Activated B cell treated with CpG ODN at 0.5 μM for 24 hours (primary cell): Measurements from ENCODE around the gene ZMYND11. TPM values are rescaled to one million over a fixed set of nuclear protein-coding genes. Genes with fewer than 3 reads are reported as not detected.

ENCODE experiments used
- ATAC-seq: fragments of 200-7000 bp; cut with Tn5 transposase; one replicate; pipeline ENCODE4 v1.10.0; 2021; ENCODE audit warnings: low read depth, mild to moderate bottlenecking, moderate library complexity
- CTCF ChIA-PET: fragments of 350-600 bp; sonication (Branson Sonifier 250); formaldehyde crosslinking; loops from one replicate; lab custom pipeline; 2021; ENCODE audit warnings: antibody characterized with exemption; lab: Charles Lee
- POLR2A ChIA-PET: fragments of 350-600 bp; sonication (Branson Sonifier 250); formaldehyde crosslinking; loops from one replicate; lab custom pipeline; 2021; ENCODE audit warnings: antibody characterized with exemption; lab: Charles Lee
- DNase-seq: peaks from one replicate; pipeline ENCODE4 v3.0.0; 2022
- H3K27ac Mint-ChIP-seq: one replicate; pipeline ENCODE4 v1.8.0; 2020; ENCODE audit warnings: mixed read lengths
- H3K27me3 Mint-ChIP-seq: one replicate; pipeline ENCODE4 v1.8.0; 2021; ENCODE audit warnings: mixed read lengths
- H3K36me3 Mint-ChIP-seq: one replicate; pipeline ENCODE4 v1.8.0; 2021; ENCODE audit warnings: low read depth, mixed read lengths
- H3K4me1 Mint-ChIP-seq: one replicate; pipeline ENCODE4 v1.8.0; 2021; ENCODE audit warnings: mixed read lengths
- H3K4me3 Mint-ChIP-seq: one replicate; pipeline ENCODE4 v1.8.0; 2020; ENCODE audit warnings: mild to moderate bottlenecking, mixed read lengths
- H3K9me3 Mint-ChIP-seq: one replicate; pipeline ENCODE4 v1.8.0; 2020; ENCODE audit warnings: mixed read lengths
- intact Hi-C: fragments of 100-400 bp; cut with micrococcal nuclease; formaldehyde crosslinking; loops from one replicate; pipeline ENCODE4 v1.15.1; 2024
- total RNA-seq: library from RNA; stranded (reverse); gene quantifications from 2 replicates; pipeline ENCODE4 v1.2.3, GENCODE V29; 2022
- TF ChIP-seq, protein P1 (sequence below): fragments of 200-600 bp; IDR thresholded peaks from one replicate; pipeline ENCODE4 v1.8.0; 2022; ENCODE audit warnings: antibody characterized with exemption, mild to moderate bottlenecking

ZMYND11 gene
- total RNA-seq, 1 donor from 2014 or later, result 25.6 TPM

DNA sequence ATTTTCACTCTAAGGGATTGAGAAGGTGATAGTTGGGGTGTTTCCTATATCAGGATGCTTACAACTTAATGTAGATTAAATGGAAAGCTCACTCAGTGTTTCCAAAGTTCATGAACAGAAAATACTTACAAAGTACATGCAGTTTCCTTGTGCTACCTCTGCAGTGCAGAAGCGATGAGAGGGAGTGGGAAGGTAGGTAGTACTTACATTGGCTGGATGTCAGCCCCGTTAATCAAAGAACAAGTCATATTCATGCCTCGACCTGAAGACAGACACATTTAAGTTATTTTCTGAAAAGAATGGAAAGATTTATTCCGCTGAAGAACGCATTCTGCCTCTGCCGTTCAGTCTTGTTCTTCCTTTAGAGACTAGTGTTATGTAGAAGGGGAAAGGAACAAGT is 93.1 kb downstream of the ZMYND11 start:
- H3K4me3 Mint-ChIP-seq, result no peak overlapping the region
- ChIA-PET CTCF (no interaction called here), POLR2A (no interaction called here)
- DNase-seq (no peak), ATAC-seq (no peak)
- H3K27me3 Mint-ChIP-seq, result no peaks in the 10 kb centered on the region
- H3K36me3 Mint-ChIP-seq, result peaks cover 21% of the 10 kb centered on the region
- no peaks in the 10 kb centered on the region for H3K9me3 Mint-ChIP-seq
- peaks cover 2% of the 10 kb centered on the region for H3K4me1 Mint-ChIP-seq
- TF ChIP-seq, protein P1, sequence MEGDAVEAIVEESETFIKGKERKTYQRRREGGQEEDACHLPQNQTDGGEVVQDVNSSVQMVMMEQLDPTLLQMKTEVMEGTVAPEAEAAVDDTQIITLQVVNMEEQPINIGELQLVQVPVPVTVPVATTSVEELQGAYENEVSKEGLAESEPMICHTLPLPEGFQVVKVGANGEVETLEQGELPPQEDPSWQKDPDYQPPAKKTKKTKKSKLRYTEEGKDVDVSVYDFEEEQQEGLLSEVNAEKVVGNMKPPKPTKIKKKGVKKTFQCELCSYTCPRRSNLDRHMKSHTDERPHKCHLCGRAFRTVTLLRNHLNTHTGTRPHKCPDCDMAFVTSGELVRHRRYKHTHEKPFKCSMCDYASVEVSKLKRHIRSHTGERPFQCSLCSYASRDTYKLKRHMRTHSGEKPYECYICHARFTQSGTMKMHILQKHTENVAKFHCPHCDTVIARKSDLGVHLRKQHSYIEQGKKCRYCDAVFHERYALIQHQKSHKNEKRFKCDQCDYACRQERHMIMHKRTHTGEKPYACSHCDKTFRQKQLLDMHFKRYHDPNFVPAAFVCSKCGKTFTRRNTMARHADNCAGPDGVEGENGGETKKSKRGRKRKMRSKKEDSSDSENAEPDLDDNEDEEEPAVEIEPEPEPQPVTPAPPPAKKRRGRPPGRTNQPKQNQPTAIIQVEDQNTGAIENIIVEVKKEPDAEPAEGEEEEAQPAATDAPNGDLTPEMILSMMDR, result no peak
- no peak overlapping the region for H3K27ac Mint-ChIP-seq
- intact Hi-C loops, result no loop called here

DNA sequence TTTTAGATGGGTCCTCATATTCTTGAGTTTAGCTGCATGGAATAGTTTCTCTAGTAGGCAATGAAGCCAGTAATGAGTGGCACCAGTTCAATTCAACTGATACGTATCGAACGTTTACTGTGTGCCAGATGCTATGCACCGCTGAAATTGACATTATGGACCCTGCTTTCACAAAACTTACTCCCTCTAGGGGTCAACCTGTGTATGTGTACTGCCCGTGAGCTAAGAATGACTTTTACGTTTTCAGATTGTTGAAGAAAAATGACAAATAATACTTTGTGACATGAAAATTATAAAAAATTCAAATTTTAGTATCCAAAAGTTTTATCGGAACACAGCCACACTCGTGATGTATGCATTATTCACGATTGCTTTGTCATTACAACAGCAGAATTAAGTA is 95.5 kb downstream of the ZMYND11 start:
- CTCF ChIA-PET, result interaction anchor here (1.5 kb wide), 1 partner anchor 24 kb away, joined by 3 read pairs; no protein-coding TSS in a partner anchor

DNA sequence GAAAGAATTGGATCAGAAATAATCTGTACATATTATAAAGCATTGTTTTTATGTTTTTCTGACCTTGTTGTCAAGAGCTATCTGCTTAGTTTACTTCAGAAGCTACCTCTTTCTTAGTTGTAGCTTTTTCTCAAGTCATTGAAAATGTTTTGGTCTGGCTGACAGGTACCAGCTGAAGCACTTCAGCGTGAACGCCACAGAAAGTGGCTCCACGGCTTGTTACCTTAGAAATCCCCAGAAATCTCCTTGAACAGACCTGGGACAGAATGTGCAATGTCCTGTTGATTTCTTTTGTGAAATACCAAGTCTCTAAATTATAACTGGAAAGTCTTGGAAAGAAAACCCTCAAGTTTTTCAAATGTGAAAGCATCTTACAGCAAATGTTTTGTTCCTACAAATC is 96.8 kb downstream of the ZMYND11 start:
- ATAC-seq (no peak), DNase-seq (no peak)
- TF ChIP-seq, protein P1, result no peak
- Mint-ChIP-seq H3K27ac (no peak overlapping the region), H3K4me1 (peaks cover 8% of the 10 kb centered on the region), H3K9me3 (no peaks in the 10 kb centered on the region), H3K27me3 (no peaks in the 10 kb centered on the region), H3K36me3 (peaks cover 39% of the 10 kb centered on the region), H3K4me3 (no peak overlapping the region)
- intact Hi-C loops, result no loop called here
- CTCF ChIA-PET, result no interaction called here
- POLR2A ChIA-PET, result no interaction called here

More for the DNA sequence above, 95.5 kb downstream of the ZMYND11 start:
- Mint-ChIP-seq H3K9me3 (no peaks in the 10 kb centered on the region), H3K4me1 (peaks cover 4% of the 10 kb centered on the region), H3K27ac (no peak overlapping the region), H3K4me3 (no peak overlapping the region), H3K27me3 (no peaks in the 10 kb centered on the region), H3K36me3 (peaks cover 28% of the 10 kb centered on the region)
- ATAC-seq (no peak), DNase-seq (no peak)
- POLR2A ChIA-PET, result no interaction called here
- intact Hi-C loops, result no loop called here
- TF ChIP-seq, protein P1, result no peak

DNA sequence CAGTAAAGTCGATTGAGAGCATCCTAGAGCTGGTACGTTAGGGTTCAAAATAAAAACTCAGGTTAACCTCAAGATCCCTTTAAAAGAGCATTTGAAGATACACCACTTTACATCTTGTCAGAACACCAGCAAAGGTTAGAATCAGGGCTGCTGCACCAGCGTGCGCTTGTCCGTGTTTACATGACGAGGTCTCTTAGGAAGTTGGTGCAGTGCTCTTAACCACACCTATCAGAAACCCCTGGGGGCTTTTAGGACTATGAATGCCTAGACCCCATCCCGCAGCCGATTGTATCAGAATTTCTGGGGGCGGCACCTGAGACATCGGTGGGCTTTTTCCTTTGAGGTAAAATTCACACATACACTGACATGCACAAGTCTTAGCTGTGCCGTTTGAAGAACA is 97.6 kb downstream of the ZMYND11 start:
- TF ChIP-seq, protein P1, result no peak
- Mint-ChIP-seq H3K27me3 (no peaks in the 10 kb centered on the region), H3K4me1 (peaks cover 8% of the 10 kb centered on the region), H3K27ac (no peak overlapping the region), H3K4me3 (no peak overlapping the region), H3K9me3 (no peaks in the 10 kb centered on the region), H3K36me3 (peaks cover 45% of the 10 kb centered on the region)
- POLR2A ChIA-PET, result no interaction called here
- no peak for DNase-seq
- intact Hi-C loops, result no loop called here
- no peak for ATAC-seq
- CTCF ChIA-PET, result no interaction called here

DNA sequence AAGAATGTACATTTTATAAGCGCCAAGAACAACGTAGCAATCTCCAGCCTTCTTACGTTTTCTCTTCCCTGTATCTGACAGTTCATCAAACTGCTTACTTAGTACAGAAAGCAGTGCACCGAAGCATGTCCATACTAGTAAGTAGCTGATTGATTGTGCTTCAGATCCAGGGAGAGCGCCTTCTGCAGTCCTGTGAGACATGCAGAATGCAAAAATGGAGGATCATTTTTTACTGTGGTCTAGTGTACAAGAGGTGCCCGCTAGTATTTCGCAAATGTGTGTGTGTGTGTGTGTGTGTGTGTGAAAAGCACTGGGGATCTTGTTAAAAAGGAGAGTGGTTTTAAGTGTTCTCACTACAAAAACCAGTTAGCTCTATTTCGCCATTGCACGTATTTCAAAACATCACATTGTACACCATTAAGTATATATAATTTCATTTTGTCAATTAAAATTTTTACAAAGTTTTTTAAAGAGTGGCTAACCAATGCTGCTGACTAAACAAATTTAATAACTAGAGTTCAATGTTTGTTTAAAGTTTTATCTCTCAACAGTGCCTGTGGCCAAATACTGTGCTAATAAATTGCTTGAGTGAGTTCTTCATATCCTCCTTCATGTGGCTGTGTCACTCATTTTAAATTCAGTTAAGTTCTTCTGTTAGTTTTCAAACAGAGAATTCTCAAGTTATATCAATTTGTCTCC is 99.6 kb downstream of the ZMYND11 start:
- CTCF ChIA-PET, result no interaction called here
- H3K4me3 Mint-ChIP-seq, result no peak overlapping the region
- H3K4me1 Mint-ChIP-seq, result peaks cover 8% of the 10 kb centered on the region
- ATAC-seq (no peak), DNase-seq (no peak)
- intact Hi-C loops, result no loop called here
- no peak overlapping the region for H3K27ac Mint-ChIP-seq
- POLR2A ChIA-PET, result no interaction called here
- no peaks in the 10 kb centered on the region for H3K9me3 Mint-ChIP-seq
- peaks cover 58% of the 10 kb centered on the region for H3K36me3 Mint-ChIP-seq
- TF ChIP-seq, protein P1, result no peak
- H3K27me3 Mint-ChIP-seq, result no peaks in the 10 kb centered on the region
